IMR-90 (cell line): ENCODE results near the gene CASP1. TPM values are rescaled to one million over a fixed set of nuclear protein-coding genes. Genes with fewer than 3 reads are reported as not detected.

Source experiments
- ATAC-seq: fragments of 200-7000 bp; cut with Tn5 transposase; 2 replicates; pipeline ENCODE4 v1.9.1; 2020; ENCODE audit warnings: low read depth, mild to moderate bottlenecking, moderate library complexity
- BruUV-seq: library from RNA; stranded (reverse); fragments of 400-500 nt; replicated peaks from 2 replicates; lab custom pipeline; 2021; lab: Mats Ljungman, UMichigan
- CTCF ChIA-PET: fragments of 300-600 bp; formaldehyde crosslinking; extraction: SDS; loops from one replicate; lab custom pipeline; 2021; ENCODE audit warnings: antibody characterized with exemption; lab: Yijun Ruan, JAX
- POLR2A ChIA-PET: fragments of 300-600 bp; sonication (Branson Sonifier 250); formaldehyde crosslinking; loops from one replicate; lab custom pipeline; 2022; ENCODE audit warnings: antibody characterized with exemption; ENCODE audit not compliant: unreplicated experiment; lab: Charles Lee
- DNase-seq: peaks from one replicate; pipeline ENCODE4 v3.0.0; 2013
- H2AFZ ChIP-seq: replicated peaks from 2 replicates; pipeline ENCODE3; 2013; ENCODE audit warnings: low read length, mild to moderate bottlenecking; ENCODE audit not compliant: poor library complexity
- H2AK5ac ChIP-seq: 2 replicates; pipeline ENCODE4 v1.6.1; 2013; ENCODE audit warnings: low read depth, low read length, inconsistent platforms
- H2AK9ac ChIP-seq: replicated peaks from 2 replicates; pipeline ENCODE3; 2013; ENCODE audit warnings: mild to moderate bottlenecking, low read depth, low read length, moderate library complexity; ENCODE audit not compliant: poor library complexity
- H2BK120ac ChIP-seq: 2 replicates; pipeline ENCODE4 v1.6.1; 2013; ENCODE audit warnings: low read depth, low read length, inconsistent platforms
- H2BK15ac ChIP-seq: 3 replicates; pipeline ENCODE4 v1.6.1; 2013; ENCODE audit warnings: low read depth, low read length, inconsistent platforms
- H2BK20ac ChIP-seq: 2 replicates; pipeline ENCODE4 v1.6.1; 2013; ENCODE audit warnings: low read depth, mild to moderate bottlenecking, inconsistent platforms, low read length, moderate library complexity
- H2BK5ac ChIP-seq: 2 replicates; pipeline ENCODE4 v1.6.1; 2013; ENCODE audit warnings: mild to moderate bottlenecking, low read depth, low read length, inconsistent platforms; ENCODE audit not compliant: poor library complexity, severe bottlenecking
- H3K14ac ChIP-seq: replicated peaks from 2 replicates; pipeline ENCODE4 v1.6.1; 2013; ENCODE audit warnings: low read depth, low read length, inconsistent platforms
- H3K18ac ChIP-seq: 2 replicates; pipeline ENCODE4 v1.6.1; 2013; ENCODE audit warnings: low read depth, low read length, control low read depth
- H3K23ac ChIP-seq: 2 replicates; pipeline ENCODE4 v1.6.1; 2013; ENCODE audit warnings: low read depth, low read length, inconsistent platforms
- H3K27ac ChIP-seq: 2 replicates; pipeline ENCODE4 v1.5.1; 2013; ENCODE audit warnings: mild to moderate bottlenecking, control low read depth, low read length; ENCODE audit not compliant: insufficient read depth
- H3K27me3 ChIP-seq: 2 replicates; pipeline ENCODE4 v1.6.1; 2013; ENCODE audit warnings: low read length; ENCODE audit not compliant: control insufficient read depth, insufficient read depth
- H3K36me3 ChIP-seq: 2 replicates; pipeline ENCODE4 v1.6.1; 2013; ENCODE audit warnings: low read length, mixed read lengths; ENCODE audit not compliant: control insufficient read depth, insufficient read depth
- H3K4ac ChIP-seq: 2 replicates; pipeline ENCODE4 v1.6.1; 2013; ENCODE audit warnings: low read depth, low read length, inconsistent platforms
- H3K4me1 ChIP-seq: 2 replicates; pipeline ENCODE4 v1.6.1; 2013; ENCODE audit warnings: low read length, mixed read lengths; ENCODE audit not compliant: control insufficient read depth, insufficient read depth
- H3K4me2 ChIP-seq: 2 replicates; pipeline ENCODE4 v1.6.1; 2013; ENCODE audit warnings: low read depth, mild to moderate bottlenecking, control low read depth, low read length, moderate library complexity
- H3K4me3 ChIP-seq: 2 replicates; pipeline ENCODE4 v1.5.1; 2013; ENCODE audit warnings: low read depth, mild to moderate bottlenecking, control low read depth, low read length, moderate library complexity; ENCODE audit not compliant: insufficient read depth
- H3K56ac ChIP-seq: 2 replicates; pipeline ENCODE4 v1.6.1; 2013; ENCODE audit warnings: low read length, inconsistent platforms; ENCODE audit not compliant: insufficient read depth; ENCODE audit errors: extremely low read depth
- H3K79me1 ChIP-seq, 2 experiments: 2 replicates each; pipeline ENCODE4 v1.6.1; 2013; ENCODE audit warnings: low read length in 2 of 2, inconsistent platforms in 1 of 2, low read depth in 1 of 2
- H3K9ac ChIP-seq: 2 replicates; pipeline ENCODE4 v1.6.1; 2013; ENCODE audit warnings: low read depth, low read length, control low read depth
- H3K9me1 ChIP-seq: 2 replicates; pipeline ENCODE4 v1.6.1; 2013; ENCODE audit warnings: low read length, inconsistent platforms; ENCODE audit not compliant: insufficient read depth
- H3K9me3 ChIP-seq: 2 replicates; pipeline ENCODE4 v1.6.1; 2013; ENCODE audit warnings: low read length; ENCODE audit not compliant: control insufficient read depth, insufficient read depth
- H4K20me1 ChIP-seq: 2 replicates; pipeline ENCODE4 v1.6.1; 2013; ENCODE audit warnings: low read length, inconsistent platforms; ENCODE audit not compliant: insufficient read depth
- H4K5ac ChIP-seq: 2 replicates; pipeline ENCODE4 v1.6.1; 2013; ENCODE audit warnings: mild to moderate bottlenecking, low read depth, low read length, control low read depth
- H4K8ac ChIP-seq, 2 experiments: 2 replicates each; pipeline ENCODE4 v1.6.1; 2013; ENCODE audit warnings: low read depth in 2 of 2, low read length in 2 of 2, control low read depth in 1 of 2, inconsistent platforms in 1 of 2
- H4K91ac ChIP-seq: 2 replicates; pipeline ENCODE4 v1.6.1; 2013; ENCODE audit warnings: low read depth, low read length, inconsistent platforms; ENCODE audit not compliant: insufficient read depth
- BHLHE40 ChIP-seq: fragments of 150-350 bp; IDR thresholded peaks from 2 replicates; pipeline ENCODE4 v1.6.1; 2016; ENCODE audit warnings: mild to moderate bottlenecking, low read depth, low read length
- CEBPB ChIP-seq: IDR thresholded peaks from 2 replicates; pipeline ENCODE4 v1.6.1; 2012; ENCODE audit warnings: low read depth, low read length, improper control_type of control experiment
- FOS ChIP-seq: fragments of 150-350 bp; IDR thresholded peaks from 2 replicates; pipeline ENCODE4 v1.6.1; 2016; ENCODE audit warnings: low read depth, low read length
- MAZ ChIP-seq: IDR thresholded peaks from 2 replicates; pipeline ENCODE4 v1.6.1; 2012; ENCODE audit warnings: low read depth, mild to moderate bottlenecking, low read length, improper control_type of control experiment, moderate library complexity, borderline replicate concordance
- POLR2A ChIP-seq: IDR thresholded peaks from 2 replicates; pipeline ENCODE4 v1.6.1; 2012; ENCODE audit warnings: mild to moderate bottlenecking, low read depth, low read length
- RAD21 ChIP-seq: IDR thresholded peaks from 2 replicates; pipeline ENCODE4 v1.6.1; 2012; ENCODE audit warnings: low read length, improper control_type of control experiment
- RFX5 ChIP-seq: IDR thresholded peaks from 2 replicates; pipeline ENCODE4 v1.8.0; 2012; ENCODE audit warnings: low read depth, mild to moderate bottlenecking, low read length, moderate library complexity
- WGBS, 2 experiments: methylation state at CpG; one replicate each; pipeline versions ENCODE4 v1.1.5 to v1.1.7; 2013; ENCODE audit warnings: missing lambda C conversion rate in 2 of 2; ENCODE audit not compliant: insufficient read length in 1 of 2; ENCODE audit errors: extremely low coverage in 2 of 2; 5-methylcytosine and 5-hydroxymethylcytosine counted together
- dilution Hi-C: fragments of 300-500 bp; cut with HindIII; formaldehyde crosslinking; loops from one replicate; pipeline ENCODE4 v1.14.3; 2018; ENCODE audit warnings: low sequenced_read_pairs; ENCODE audit not compliant: unreplicated experiment
- in situ Hi-C: fragments of 300-500 bp; cut with MboI; formaldehyde crosslinking; loops from 3 replicates; pipeline ENCODE4 v1.14.3; 2019; ENCODE audit warnings: low sequenced_read_pairs, inconsistent platforms, mixed read lengths
- intact Hi-C: fragments of 100-400 bp; cut with micrococcal nuclease; formaldehyde crosslinking; loops from 2 replicates; pipeline ENCODE4 v1.10.0; 2022
- polyA plus RNA-seq, 3 experiments: library from polyadenylated mRNA; depleted of rRNA; stranded (reverse); fragments of >200 nt; gene quantifications; 2 replicates each; pipeline ENCODE4 v1.2.3, GENCODE V29; 2012; ENCODE audit warnings: low replicate concordance in 1 of 3
- total RNA-seq: library from RNA; depleted of rRNA; stranded (reverse); fragments of >200 nt; gene quantifications from 2 replicates; pipeline ENCODE4 v1.2.3, GENCODE V29; 2012
- TF ChIP-seq, protein P1 (sequence below): fragments of 150-350 bp; IDR thresholded peaks from 2 replicates; pipeline ENCODE4 v1.6.1; 2017; ENCODE audit warnings: mild to moderate bottlenecking, antibody characterized with exemption, low read length, low read depth
- TF ChIP-seq, protein P2 (sequence below): fragments of 150-350 bp; IDR thresholded peaks from 2 replicates; pipeline ENCODE4 v1.6.1; 2016; ENCODE audit warnings: low read depth, mild to moderate bottlenecking, low read length, moderate library complexity, borderline replicate concordance
- TF ChIP-seq, protein P3 (sequence below): conservative IDR thresholded peaks from 2 replicates; pipeline ENCODE4 v1.5.1; 2012; ENCODE audit warnings: mild to moderate bottlenecking, low read depth, low read length, improper control_type of control experiment

The CASP1 gene
- total and polyA plus RNA-seq, 2 of the 4 experiments (the other 2 are of a cell fraction), result 12.5 to 31.2 TPM

DNA sequence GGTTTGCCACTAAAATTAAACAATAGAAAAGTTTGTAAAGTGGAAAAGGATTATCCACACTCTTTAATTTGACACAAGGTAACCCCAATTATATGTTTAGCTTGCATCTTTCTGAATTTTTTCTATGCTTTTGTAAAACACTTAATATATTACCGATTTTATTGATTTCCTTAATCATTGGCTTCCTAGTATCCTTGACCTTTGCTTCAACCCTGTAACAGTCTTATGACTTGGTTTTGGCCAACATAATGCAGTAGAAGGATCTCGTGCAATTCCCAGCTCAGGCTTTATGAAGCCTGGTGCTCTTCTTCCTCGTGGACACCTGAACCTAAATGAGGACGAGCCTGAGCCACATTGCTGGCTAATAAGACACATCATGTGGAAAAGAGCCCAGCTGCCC lies 43.0 kb downstream of the CASP1 start:
- Histone ChIP-seq H4K8ac (no peak overlapping the region), H2BK120ac (no peak overlapping the region), H3K36me3 (no peaks in the 10 kb centered on the region), H3K9me1 (0 out of 2 replicates have a peak, but pooled peaks cover 3% of the 10 kb centered on the region), H2AFZ (peak overlapping the region; percentile 51), H2BK5ac (no peak overlapping the region), H2BK20ac (0 out of 2 replicates have a peak overlapping the region, but pooled peaks have one; percentile 1), H4K5ac (no peak overlapping the region), H3K4me2 (no peak overlapping the region), H3K27me3 (no peaks in the 10 kb centered on the region), H3K4me1 (no peaks in the 10 kb centered on the region), H3K9ac (no peak overlapping the region), H2BK15ac (peak overlapping the region; percentile 33; the same call in 1 of the 3 replicates), H3K56ac (no peak overlapping the region), H4K20me1 (no peaks in the 10 kb centered on the region), H3K79me1 (no peaks in the 10 kb centered on the region), H3K23ac (no peak overlapping the region), H3K4me3 (no peak overlapping the region), H3K18ac (no peak overlapping the region), H2AK5ac (0 out of 2 replicates have a peak overlapping the region, but pooled peaks have one; percentile 28), H3K4ac (no peak overlapping the region), H3K9me3 (no peaks in the 10 kb centered on the region), H2AK9ac (peak overlapping the region; percentile 72), H3K14ac (no peak overlapping the region), H4K91ac (no peak overlapping the region), H3K27ac (no peak overlapping the region)
- 100% methylated on average over 2 of the region's 4 CpGs; no CpG with 5 or more reads in 1 of the 2 experiments for WGBS, 2 experiments
- dilution Hi-C loops, result no loop called here
- no TSS peak for BruUV-seq
- in situ Hi-C loops, result no loop called here
- no peak for DNase-seq
- POLR2A ChIA-PET, result no interaction called here
- intact Hi-C loops, result no loop called here
- no peak for ATAC-seq
- no peak for TF ChIP-seq BHLHE40
- TF ChIP-seq POLR2A, result no peak
- TF ChIP-seq, protein P1, sequence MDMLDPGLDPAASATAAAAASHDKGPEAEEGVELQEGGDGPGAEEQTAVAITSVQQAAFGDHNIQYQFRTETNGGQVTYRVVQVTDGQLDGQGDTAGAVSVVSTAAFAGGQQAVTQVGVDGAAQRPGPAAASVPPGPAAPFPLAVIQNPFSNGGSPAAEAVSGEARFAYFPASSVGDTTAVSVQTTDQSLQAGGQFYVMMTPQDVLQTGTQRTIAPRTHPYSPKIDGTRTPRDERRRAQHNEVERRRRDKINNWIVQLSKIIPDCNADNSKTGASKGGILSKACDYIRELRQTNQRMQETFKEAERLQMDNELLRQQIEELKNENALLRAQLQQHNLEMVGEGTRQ, result no peak
- TF ChIP-seq MAZ, result no peak
- no peak for TF ChIP-seq RAD21
- TF ChIP-seq RFX5, result no peak
- no peak for TF ChIP-seq CEBPB
- TF ChIP-seq FOS, result no peak
- TF ChIP-seq, protein P2, sequence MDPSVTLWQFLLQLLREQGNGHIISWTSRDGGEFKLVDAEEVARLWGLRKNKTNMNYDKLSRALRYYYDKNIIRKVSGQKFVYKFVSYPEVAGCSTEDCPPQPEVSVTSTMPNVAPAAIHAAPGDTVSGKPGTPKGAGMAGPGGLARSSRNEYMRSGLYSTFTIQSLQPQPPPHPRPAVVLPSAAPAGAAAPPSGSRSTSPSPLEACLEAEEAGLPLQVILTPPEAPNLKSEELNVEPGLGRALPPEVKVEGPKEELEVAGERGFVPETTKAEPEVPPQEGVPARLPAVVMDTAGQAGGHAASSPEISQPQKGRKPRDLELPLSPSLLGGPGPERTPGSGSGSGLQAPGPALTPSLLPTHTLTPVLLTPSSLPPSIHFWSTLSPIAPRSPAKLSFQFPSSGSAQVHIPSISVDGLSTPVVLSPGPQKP, result no peak
- TF ChIP-seq, protein P3, sequence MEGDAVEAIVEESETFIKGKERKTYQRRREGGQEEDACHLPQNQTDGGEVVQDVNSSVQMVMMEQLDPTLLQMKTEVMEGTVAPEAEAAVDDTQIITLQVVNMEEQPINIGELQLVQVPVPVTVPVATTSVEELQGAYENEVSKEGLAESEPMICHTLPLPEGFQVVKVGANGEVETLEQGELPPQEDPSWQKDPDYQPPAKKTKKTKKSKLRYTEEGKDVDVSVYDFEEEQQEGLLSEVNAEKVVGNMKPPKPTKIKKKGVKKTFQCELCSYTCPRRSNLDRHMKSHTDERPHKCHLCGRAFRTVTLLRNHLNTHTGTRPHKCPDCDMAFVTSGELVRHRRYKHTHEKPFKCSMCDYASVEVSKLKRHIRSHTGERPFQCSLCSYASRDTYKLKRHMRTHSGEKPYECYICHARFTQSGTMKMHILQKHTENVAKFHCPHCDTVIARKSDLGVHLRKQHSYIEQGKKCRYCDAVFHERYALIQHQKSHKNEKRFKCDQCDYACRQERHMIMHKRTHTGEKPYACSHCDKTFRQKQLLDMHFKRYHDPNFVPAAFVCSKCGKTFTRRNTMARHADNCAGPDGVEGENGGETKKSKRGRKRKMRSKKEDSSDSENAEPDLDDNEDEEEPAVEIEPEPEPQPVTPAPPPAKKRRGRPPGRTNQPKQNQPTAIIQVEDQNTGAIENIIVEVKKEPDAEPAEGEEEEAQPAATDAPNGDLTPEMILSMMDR, result no peak
- CTCF ChIA-PET, result no interaction called here
